Stimulated activated CD8-positive, alpha-beta memory T cell treated with anti-CD3 and anti-CD28 coated beads, Interleukin-4, amount 100 ng/mL, for 4 hours (primary cell): ENCODE measurements around the gene FARP2.

Source experiments
- DNase-seq, 2 donors: peaks; one replicate each; pipeline ENCODE4 v3.0.0-alpha.2; 2020; ENCODE audit warnings: low read depth in 2 of 2, low spot score in 1 of 2

Gene FARP2

DNA sequence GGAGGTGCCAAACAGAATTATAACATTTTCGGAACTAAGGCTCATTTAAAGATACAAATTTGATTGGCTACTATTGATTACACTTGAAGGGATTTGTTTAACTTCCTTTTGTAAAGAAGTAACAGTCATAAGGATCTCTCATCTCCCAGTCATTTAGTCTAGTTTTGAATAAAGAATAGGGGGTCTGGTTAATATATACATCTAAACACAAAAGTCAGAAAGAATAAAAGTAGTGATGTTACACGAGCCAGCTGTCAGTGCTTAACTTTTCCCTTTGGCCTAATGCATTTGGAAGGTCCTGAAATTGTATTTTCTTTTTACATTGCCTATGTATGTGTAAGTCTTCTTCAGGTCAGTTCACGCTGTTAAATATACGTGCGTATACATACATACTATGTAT lies 32.3 kb upstream of the FARP2 start:
- no peak for DNase-seq

DNA sequence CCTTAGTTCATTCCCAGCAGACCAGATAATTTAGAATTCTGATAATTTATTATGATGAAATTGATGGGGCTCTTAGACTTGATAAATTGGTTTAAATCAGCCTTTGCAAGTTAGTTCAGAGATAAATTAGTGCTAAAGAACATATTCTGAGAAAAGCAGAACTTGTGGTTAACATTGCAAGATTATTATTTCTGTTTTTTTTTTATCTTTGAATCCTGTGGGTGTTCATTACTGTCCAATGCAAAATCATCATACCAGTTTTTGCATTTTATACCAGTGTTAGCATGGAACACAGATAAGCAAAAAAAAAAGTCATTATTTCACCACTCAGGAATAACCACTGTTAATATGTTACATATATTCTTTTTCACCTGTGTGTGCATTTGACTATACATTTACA lies 31.3 kb upstream of the FARP2 start:
- no peak for DNase-seq

DNA sequence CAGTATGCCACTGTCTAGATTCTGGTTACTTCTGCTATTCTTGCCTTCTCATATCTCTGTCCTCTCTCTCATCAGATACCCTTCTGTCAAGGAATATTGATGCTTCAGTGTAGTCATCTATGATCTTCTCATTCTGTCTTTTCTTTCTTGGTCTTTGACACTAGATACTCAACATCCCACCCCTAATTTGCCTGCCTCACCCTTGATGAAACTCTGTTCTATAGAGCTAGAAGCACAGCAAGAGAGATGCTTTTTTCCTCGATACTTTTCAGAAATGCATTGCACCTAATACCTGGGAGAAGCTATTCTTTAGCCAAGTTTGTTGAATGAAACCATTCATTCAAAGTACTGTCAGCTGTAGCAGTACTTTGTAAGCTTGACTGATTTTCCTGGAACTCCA lies 30.8 kb upstream of the FARP2 start:
- no peak for DNase-seq

DNA sequence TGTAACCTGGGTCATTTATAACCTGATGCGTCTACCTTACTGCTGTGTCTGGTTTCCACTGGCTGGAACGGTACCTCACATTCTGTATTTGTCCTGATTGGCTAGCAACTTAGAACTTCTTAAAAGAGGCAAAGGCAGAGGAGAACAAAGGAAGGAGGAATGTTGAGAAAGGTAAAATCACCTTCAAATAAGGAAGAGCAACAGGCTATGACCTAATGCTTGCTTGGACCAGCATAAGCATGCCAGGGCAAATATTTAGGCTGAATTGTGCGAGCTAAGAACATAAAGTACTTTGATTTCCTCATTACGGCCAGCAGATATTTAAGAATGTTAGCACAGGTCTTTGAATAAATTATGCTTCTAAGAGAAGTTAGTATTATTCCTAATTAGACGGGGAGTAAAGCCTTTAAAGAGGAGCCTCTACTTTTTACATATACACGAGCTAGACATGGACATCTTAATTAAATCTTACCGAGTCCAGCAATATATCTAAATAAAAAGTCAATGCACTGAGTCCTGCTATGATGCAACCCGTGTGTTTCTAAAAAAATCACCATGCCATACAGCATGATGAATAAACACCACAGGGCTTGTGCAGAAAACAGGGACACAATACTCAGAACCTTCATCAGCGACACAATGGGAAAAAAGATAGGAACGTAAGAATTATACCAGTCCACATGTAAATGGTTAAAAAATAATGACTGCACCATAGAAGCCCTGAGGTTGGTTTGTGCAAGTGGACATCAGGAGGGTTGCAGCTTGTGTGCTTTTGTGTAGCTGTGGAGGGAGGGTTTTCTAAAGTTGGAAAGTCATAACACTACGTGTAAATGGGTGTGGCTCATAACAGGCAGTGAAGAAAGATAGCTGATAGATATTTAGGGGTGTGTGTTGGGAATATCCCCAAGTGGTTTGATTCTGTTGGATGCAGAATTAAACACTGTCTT lies 26.1 kb upstream of the FARP2 start:
- no peak for DNase-seq

DNA sequence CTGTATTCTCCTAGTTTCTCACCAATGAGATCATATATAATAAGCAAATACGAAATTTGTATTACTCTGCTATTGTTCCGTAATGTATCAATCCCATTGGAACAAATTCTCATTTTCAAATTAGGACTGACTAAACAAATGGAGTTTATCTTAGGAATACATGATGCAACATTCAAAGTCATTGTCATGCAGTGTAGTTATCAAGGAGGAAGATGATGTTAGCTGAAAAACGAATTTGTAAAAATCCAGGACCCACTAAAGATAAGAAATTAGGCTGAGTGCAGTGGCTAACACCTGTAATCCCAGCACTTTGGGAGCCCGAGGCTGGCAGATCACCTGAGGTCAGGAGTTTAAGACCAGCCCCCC lies 25.5 kb upstream of the FARP2 start:
- DNase-seq: no peak

DNA sequence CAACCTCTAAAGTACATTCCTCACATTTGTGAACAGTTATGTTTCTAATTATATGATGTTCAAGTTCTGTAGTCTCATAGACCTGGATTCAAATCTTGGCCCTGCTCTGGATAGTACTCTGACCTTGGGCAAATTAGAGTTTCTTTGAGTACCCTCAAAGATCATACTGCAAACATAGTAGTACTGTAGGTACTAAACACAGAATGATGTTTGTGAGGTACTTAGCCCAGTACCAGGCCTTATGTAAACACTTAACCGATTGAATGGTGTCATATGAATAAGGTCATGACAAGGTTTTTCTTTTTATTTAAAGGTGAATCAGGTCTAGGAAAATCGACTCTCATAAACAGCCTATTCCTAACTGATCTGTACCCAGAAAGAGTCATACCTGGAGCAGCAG lies 21.3 kb upstream of the FARP2 start:
- DNase-seq: no peak

DNA sequence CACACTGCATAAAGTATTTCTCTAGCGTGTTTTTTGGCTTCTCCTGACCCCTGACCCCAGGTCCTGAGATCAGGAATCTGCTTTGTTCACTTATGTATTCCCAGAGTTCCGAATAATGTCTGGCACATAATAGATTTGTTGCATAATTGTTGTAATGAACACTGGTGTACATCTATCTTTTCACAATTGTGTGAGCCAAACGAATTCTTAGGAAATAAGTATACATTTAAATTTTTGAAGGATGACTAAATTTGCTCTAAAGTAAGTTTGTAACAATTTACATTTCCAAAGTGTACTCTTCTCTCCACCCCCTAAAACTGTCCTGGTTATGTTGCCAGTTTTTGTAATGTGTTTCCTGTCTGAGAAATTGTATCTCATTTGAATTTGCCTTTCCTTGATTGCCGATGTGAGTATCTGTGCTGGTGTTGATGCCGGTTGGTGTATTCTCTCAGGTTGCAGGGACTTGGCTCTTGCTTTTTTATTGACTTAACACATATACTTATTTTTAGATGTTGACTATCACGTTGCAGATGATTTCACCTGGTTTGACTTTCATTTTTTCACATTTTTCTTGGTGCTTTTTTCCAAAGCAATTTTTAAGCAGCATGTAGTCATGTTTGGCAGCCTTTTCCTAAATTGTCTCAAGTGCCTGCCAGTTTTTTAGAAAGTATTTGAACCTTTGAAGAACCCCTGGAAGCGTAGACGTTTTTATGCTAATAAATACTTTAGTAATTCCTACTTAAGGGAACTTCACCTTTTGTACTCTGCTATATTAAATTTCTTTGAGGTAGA lies 16.1 kb upstream of the FARP2 start:
- DNase-seq: no peak

DNA sequence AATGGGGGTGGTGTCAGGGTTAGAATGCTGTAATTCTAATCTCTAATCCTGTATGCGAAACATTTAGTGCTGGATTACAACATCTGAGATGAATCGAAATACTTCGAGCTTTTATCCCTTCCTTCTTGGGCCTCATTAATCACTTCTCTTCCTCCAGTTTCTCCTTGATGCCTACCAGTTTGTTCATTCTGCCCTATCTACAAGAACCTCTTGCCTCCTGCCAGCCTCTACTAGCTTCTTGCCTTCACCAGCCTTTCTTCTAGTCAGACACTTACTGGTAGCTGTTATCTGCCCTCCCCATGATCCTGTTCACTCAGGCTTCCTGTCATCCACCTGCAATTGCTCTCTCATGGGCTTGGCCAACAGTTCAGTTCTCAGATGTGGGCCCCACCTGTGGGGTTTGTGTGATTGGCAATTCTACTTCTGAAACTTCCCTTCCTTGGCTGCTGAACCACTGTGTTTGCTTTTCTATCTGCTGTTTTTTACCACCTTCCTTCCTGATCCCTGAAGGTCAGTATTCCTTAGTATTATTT lies 15.4 kb upstream of the FARP2 start:
- no peak for DNase-seq

DNA sequence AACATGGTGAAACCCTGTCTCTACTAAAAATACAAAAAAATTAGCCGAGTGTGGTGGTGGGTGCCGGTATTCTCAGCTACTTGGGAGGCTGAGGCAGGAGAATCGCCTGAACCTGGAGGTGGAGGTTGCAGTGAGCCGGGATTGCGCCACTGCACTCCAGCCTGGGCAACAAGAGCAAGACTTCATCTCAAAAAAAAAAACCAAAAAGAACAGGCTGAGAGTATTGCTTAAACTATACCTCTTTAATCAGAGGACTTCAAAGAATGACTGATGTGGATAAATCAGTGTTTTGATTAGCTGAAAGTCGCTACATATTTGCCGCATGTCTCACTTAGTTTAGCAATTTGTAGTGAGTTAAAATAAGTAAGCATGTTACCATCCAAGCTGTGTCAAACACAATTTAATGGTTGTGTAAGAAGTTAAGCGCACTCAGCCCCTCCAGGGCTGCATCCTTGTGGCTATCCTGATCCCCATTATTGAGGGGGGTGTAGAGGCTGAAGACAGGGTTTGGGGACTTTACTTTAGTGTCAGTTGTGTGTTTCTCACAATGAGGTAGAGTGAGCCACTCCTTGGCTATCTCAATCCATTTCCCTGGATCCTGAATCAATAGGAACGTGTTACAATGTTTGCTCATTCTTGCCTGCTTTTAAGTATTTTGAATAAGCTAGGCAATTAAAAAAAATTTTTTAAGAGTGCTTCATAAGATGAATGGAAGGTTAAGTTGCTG lies 11.0 kb upstream of the FARP2 start:
- no peak for DNase-seq

DNA sequence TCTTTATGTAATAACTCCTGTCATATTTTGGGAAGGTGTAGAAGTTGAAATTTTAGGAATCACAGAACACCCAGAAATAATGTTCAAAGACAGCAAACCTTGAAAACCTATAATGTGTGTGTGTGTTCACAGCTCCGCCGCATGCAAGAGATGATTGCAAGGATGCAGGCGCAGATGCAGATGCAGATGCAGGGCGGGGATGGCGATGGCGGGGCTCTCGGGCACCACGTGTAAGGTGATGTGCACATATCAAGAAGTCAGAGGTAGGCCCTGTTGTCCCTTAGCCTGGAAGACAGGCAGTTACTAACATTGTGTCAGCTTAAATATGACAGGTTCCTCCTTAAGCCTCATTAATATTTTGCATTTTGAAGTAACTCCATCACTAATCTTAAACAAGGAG lies 6.1 kb upstream of the FARP2 start:
- no peak for DNase-seq

DNA sequence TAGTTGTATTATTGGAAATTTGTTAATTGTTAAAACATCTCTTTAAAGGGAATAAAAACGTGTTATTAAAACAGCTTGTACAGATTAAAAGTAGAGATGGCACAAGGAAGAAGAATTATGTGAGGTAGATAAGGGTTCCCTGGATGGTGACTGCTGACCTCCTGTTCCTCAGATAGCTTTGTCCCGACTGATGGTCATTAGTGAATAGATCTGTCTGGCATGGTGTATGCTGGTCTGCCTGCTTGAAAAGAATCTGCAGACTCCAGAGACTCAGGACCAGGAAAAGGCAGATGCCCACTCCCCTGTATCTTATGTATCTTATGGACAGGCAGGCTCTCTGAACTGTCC lies 5.6 kb upstream of the FARP2 start:
- no peak for DNase-seq

DNA sequence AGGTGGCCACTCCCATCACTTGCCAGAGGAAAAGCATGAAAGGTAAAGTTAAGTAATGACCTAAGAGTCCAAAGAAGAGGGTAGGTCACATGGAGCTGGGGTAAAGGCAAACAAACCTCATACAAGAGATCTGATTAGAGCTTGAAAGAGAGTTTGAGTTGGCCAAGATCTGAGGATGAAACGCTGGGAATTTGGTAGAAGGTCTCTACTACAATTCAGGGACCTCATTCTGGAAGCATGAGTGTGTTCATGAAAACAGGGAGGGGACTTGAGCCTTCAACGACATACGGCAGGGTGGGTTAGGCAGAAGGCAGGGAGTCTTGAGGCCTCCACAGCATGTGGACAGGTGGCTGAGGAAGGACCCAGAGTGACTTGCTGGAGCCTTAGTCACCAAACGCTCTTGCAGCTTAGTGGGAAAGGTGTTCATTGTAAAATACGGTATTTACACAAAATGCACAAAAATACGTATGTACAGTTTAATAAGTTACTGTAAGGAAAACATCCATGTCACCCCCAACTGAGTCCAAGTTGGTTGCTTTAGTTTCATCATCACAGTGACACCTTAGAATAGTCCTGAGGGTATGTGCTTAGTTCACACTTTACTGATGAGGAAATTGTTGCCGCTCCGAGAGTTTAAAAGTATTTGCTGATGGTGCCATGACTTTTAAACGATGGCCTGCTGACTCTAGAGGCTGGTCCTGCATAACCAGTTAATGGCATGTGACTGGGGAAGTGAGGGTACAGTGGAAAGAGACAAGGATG lies 5.0 kb upstream of the FARP2 start:
- DNase-seq: no peak

DNA sequence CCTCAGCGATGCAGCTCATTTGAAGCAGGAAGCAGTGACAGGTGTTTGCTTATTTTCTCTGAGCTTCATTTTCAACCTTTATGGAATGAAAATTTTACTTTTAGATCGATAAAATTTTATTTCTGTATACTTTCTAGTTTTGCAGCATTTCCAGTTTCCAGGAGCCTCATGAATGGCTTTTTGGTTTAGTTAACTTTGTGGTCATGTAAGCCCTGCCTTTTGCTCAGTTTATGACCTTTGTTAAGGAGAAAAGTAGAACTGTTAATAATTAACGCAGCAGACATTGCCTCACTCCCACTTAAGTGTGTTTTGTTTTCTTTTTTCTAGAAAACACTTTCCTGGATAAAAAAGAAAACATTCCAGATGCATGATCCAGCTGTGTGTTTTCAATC lies 4.4 kb upstream of the FARP2 start:
- DNase-seq: no peak

DNA sequence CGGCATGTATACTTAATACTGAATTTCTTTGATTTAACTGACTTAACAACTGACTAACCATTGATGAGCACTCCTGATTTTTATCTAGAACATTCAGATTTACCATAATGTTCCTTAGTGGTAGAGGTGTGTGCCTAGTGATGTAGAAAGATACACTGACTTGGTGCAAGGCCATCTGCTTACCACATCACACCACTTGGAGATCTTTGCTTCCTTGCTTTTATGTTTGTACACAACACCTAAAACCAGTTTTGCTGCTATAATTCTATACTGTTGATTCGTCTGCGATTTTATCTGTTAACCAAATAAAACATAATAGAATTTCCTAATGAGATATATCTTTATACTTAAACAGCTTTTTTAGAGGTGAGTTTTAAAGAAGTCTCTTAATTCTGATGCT lies 3.9 kb upstream of the FARP2 start:
- DNase-seq: no peak

DNA sequence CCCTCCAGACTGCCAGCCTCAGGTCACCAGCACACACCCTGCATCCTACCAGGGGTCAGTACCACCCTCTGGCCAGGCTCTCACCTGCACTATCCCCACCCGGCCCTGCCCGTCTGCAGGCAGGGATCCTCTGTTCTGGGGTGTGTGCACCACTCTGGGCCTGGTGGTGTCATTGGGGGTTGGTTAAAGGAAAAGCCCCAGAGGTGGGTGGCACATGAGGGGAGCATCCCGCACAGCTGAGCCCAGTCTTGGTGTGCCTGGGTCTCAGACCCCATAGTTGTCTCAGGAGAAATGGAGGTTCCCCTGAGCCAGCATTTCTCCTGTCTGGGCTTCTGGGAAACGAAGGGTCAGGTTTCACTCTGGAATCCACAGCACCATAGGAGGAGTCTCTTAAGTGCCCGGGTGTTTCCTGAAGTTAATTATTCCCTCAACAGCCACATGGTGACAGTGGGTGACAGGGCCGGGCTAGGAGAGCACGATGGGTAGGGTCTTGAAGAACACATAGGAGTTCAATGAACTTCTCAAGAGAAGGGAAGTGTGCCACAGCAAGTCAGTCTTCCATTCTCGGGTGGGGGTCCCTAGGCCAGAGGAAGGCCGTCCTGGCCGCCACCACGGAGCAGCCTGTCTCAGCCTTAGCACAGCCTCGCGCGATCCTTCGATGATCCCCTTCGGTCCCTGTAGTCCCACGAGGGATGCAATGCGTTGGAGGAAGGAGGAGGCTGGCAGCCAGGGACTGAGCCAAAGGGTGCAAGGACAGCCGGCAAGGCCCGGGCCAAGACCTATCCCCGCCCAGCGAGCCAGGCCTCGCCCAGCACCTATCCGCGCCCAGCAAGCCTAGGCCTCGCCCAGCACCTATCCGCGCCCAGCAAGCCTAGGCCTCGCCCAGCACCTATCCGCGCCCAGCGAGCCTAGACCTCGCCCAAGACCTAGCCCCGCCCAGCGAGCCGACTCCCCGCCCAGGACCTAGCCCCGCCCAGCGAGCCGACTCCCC lies 1.1 kb upstream of the FARP2 start:
- DNase-seq: peak; percentile 35 to 46

DNA sequence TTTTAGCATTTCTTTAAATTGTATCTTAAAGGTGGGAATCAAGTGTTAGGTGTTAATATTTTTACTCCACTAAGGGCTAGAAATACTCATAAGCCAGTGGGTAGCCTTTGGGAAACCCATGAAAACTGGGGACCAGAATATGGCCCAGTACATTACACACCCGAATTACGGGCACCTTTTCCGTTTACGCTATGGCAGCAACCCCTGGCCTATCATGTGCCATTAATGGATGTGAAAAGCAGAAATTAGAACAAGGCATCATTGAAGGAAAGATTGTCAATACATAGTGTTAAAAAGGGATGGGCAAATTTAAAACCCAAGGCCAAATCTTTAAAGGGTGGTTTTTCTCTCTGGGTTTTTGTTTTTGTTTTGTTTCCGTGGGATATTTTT lies 781 bp downstream of the FARP2 start:
- DNase-seq: no peak

DNA sequence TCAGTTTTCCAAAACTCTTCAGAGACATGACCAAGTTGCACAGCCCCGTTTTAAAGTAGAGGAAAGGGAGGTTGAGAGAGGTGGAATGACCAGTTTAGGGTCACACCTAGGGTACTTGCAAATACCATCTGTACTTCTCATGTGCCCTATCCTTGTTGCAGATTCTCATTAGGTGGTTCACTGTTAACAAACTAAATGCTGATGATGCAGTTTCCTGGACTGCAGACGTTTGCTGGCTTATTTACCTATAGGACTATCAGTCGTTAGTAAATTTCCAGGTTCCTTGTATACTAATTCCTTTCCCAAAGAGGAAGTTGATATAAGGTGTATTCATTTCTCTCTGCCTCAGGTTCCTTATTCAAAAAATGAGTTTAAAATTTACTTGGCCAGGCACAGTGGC lies 1.4 kb downstream of the FARP2 start:
- no peak for DNase-seq

DNA sequence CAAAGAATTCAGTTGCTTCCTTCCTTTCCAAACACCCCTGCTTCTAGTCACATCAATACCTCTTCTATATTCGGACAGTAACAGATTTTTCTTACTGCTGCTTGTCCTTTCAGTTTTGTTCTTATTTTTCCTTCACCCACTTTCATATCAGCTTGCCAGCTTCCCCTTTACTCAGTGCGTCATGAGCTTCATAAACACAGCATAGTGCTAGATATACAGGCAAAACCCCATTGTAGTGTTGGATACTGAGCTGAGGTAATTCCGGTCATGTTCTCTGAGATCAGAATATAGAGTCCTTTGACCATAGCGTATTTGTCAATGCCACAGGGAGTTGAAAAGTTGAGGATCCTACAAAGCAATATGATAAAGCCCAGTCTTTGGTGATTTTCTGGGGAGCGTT lies 2.4 kb downstream of the FARP2 start:
- no peak for DNase-seq

DNA sequence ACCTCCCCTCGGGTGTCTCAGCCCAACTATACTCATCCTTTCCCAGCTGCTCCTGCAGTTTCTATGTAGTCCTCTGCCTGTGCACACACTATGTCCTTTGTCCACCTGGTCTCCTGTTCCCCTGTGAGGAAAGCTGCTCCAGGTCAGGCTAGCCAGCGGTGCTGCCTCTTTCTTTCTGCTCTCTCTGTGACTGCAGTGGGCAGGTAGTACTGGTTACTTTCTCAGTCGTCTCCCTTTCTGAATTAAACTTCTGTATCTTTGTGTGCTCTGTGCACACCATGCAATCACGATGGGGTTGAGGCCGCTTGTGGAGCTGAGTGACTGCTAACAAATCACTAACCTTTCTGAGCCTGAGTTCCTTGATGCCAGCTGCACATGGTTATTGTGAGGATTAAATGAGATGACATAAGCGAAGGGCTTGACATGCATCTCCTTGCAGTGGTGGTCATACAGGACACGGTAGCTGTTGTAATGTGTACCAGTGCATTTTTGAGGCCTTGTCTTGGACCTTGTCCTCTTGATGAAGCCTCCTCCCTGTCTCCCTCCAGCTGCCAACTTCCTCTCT lies 3.5 kb downstream of the FARP2 start:
- no peak for DNase-seq
